HEK293 (cell line): ENCODE results near the gene ASIC3.
A peak's percentile ranks its signal among the peaks of the same experiment; 100 is the strongest.

ENCODE experiments used
- CTCF ChIA-PET: fragments of 350-600 bp; formaldehyde crosslinking; extraction: SDS; loops from one replicate; lab custom pipeline; 2021; ENCODE audit warnings: antibody characterized with exemption; lab: Yijun Ruan, JAX
- POLR2A ChIA-PET: fragments of 300-600 bp; formaldehyde crosslinking; extraction: SDS; loops from one replicate; lab custom pipeline; 2020; ENCODE audit warnings: antibody characterized with exemption, inconsistent platforms; lab: Yijun Ruan, JAX
- H3K27ac ChIP-seq: fragments of 200-500 bp; sonication (Bioruptor generic); 2 replicates; pipeline ENCODE4 v1.5.1; 2014; ENCODE audit warnings: low read depth, low read length, control low read depth, inconsistent platforms; ENCODE audit errors: extremely low read depth
- H3K36me3 ChIP-seq, 2 experiments: fragments of 200-500 bp in 1 of 2; sonication (Bioruptor generic) in 1 of 2; 1 replicate in 1 of 2; 2 replicates in 1 of 2; pipeline ENCODE4 v1.5.1; 2014 to 2017; ENCODE audit warnings: inconsistent platforms in 2 of 2, low read length in 2 of 2; ENCODE audit not compliant: control insufficient read depth in 2 of 2, insufficient read depth in 1 of 2
- H3K4me1 ChIP-seq: fragments of 200-500 bp; sonication (Bioruptor generic); 2 replicates; pipeline ENCODE4 v1.5.1; 2014; ENCODE audit warnings: mild to moderate bottlenecking, low read length, inconsistent platforms; ENCODE audit not compliant: control insufficient read depth, insufficient read depth
- H3K4me3 ChIP-seq: 2 replicates; pipeline ENCODE4 v1.5.1; 2011; ENCODE audit warnings: low read depth, mild to moderate bottlenecking, control low read depth, low read length, moderate library complexity
- H3K9me3 ChIP-seq: fragments of 200-500 bp; sonication (Bioruptor generic); 2 replicates; pipeline ENCODE4 v1.5.1; 2014; ENCODE audit warnings: low read depth, low read length, inconsistent platforms; ENCODE audit not compliant: control insufficient read depth, insufficient read depth
- BCL11B ChIP-seq: fragments of 450-650 bp; formaldehyde crosslinking; IDR thresholded peaks from 2 replicates; pipeline ENCODE4 v1.5.1; 2016; ENCODE audit warnings: low read depth, missing biosample characterization, missing genetic modification characterization
- GLIS1 ChIP-seq: fragments of 450-650 bp; formaldehyde crosslinking; IDR thresholded peaks from 2 replicates; pipeline ENCODE4 v1.5.1; 2016; ENCODE audit warnings: missing biosample characterization, missing genetic modification characterization
- GLIS2 ChIP-seq: fragments of 450-650 bp; formaldehyde crosslinking; IDR thresholded peaks from 2 replicates; pipeline ENCODE4 v1.5.1; 2016; ENCODE audit warnings: missing biosample characterization, missing genetic modification characterization
- PRDM1 ChIP-seq: fragments of 450-650 bp; formaldehyde crosslinking; IDR thresholded peaks from 2 replicates; pipeline ENCODE4; 2016; ENCODE audit warnings: missing biosample characterization, missing genetic modification characterization
- SCRT2 ChIP-seq: fragments of 450-650 bp; formaldehyde crosslinking; IDR thresholded peaks from 2 replicates; pipeline ENCODE4 v1.5.1; 2016; ENCODE audit warnings: missing biosample characterization, missing genetic modification characterization
- SP3 ChIP-seq: fragments of 450-650 bp; formaldehyde crosslinking; IDR thresholded peaks from 2 replicates; pipeline ENCODE4 v1.5.1; 2016; ENCODE audit warnings: missing biosample characterization, missing genetic modification characterization
- WT1 ChIP-seq: fragments of 450-650 bp; formaldehyde crosslinking; IDR thresholded peaks from 2 replicates; pipeline ENCODE4 v1.5.1; 2016; ENCODE audit warnings: missing biosample characterization, missing genetic modification characterization
- ZIC2 ChIP-seq: fragments of 450-650 bp; formaldehyde crosslinking; IDR thresholded peaks from 2 replicates; pipeline ENCODE4 v1.5.1; 2016; ENCODE audit warnings: missing biosample characterization, missing genetic modification characterization
- ZNF155 ChIP-seq: fragments of 450-650 bp; formaldehyde crosslinking; IDR thresholded peaks from 2 replicates; pipeline ENCODE4 v1.5.1; 2016; ENCODE audit warnings: missing biosample characterization, missing genetic modification characterization
- ZNF19 ChIP-seq: fragments of 450-650 bp; formaldehyde crosslinking; IDR thresholded peaks from 2 replicates; pipeline ENCODE4; 2016; ENCODE audit warnings: missing biosample characterization, missing genetic modification characterization, low read depth
- ZNF341 ChIP-seq: fragments of 450-650 bp; formaldehyde crosslinking; IDR thresholded peaks from 2 replicates; pipeline ENCODE4; 2016; ENCODE audit warnings: low read depth, missing biosample characterization, missing genetic modification characterization
- ZNF366 ChIP-seq: fragments of 450-650 bp; formaldehyde crosslinking; conservative IDR thresholded peaks from 2 replicates; pipeline ENCODE4 v1.5.1; 2016; ENCODE audit warnings: missing biosample characterization, missing genetic modification characterization
- ZNF404 ChIP-seq: fragments of 450-650 bp; formaldehyde crosslinking; IDR thresholded peaks from 2 replicates; pipeline ENCODE4 v1.5.1; 2017; ENCODE audit warnings: missing biosample characterization, missing genetic modification characterization
- ZNF416 ChIP-seq: fragments of 450-650 bp; formaldehyde crosslinking; IDR thresholded peaks from 2 replicates; pipeline ENCODE4 v1.5.1; 2016; ENCODE audit warnings: missing biosample characterization, missing genetic modification characterization
- ZNF621 ChIP-seq: fragments of 450-650 bp; formaldehyde crosslinking; IDR thresholded peaks from 2 replicates; pipeline ENCODE4 v1.5.1; 2017; ENCODE audit warnings: missing biosample characterization, missing genetic modification characterization
- ZNF677 ChIP-seq: fragments of 450-650 bp; IDR thresholded peaks from 2 replicates; pipeline ENCODE4 v1.5.0; 2018; ENCODE audit warnings: missing biosample characterization, mild to moderate bottlenecking, missing genetic modification characterization, moderate library complexity
- ZNF785 ChIP-seq: fragments of 450-650 bp; formaldehyde crosslinking; IDR thresholded peaks from 2 replicates; pipeline ENCODE4 v1.5.1; 2016; ENCODE audit warnings: missing biosample characterization, missing genetic modification characterization
- TF ChIP-seq, protein P1 (sequence below): fragments of 450-650 bp; formaldehyde crosslinking; IDR thresholded peaks from 2 replicates; pipeline ENCODE4 v1.5.1; 2016; ENCODE audit warnings: missing biosample characterization, missing genetic modification characterization
- TF ChIP-seq, protein P2 (sequence below): fragments of 450-650 bp; formaldehyde crosslinking; IDR thresholded peaks from 2 replicates; pipeline ENCODE4 v1.5.1; 2016; ENCODE audit warnings: missing biosample characterization, missing genetic modification characterization
- TF ChIP-seq, protein P3 (sequence below): fragments of 450-650 bp; formaldehyde crosslinking; IDR thresholded peaks from 2 replicates; pipeline ENCODE4 v1.5.1; 2016; ENCODE audit warnings: missing biosample characterization, missing genetic modification characterization
- TF ChIP-seq, protein P4 (sequence below): fragments of 450-650 bp; formaldehyde crosslinking; optimal IDR thresholded peaks from 2 replicates; pipeline ENCODE3; 2016; ENCODE audit warnings: missing biosample characterization, mild to moderate bottlenecking, missing genetic modification characterization
- TF ChIP-seq, protein P5 (sequence below): fragments of 450-650 bp; formaldehyde crosslinking; IDR thresholded peaks from 2 replicates; pipeline ENCODE4 v1.5.1; 2016; ENCODE audit warnings: missing biosample characterization, missing genetic modification characterization

Gene ASIC3

DNA sequence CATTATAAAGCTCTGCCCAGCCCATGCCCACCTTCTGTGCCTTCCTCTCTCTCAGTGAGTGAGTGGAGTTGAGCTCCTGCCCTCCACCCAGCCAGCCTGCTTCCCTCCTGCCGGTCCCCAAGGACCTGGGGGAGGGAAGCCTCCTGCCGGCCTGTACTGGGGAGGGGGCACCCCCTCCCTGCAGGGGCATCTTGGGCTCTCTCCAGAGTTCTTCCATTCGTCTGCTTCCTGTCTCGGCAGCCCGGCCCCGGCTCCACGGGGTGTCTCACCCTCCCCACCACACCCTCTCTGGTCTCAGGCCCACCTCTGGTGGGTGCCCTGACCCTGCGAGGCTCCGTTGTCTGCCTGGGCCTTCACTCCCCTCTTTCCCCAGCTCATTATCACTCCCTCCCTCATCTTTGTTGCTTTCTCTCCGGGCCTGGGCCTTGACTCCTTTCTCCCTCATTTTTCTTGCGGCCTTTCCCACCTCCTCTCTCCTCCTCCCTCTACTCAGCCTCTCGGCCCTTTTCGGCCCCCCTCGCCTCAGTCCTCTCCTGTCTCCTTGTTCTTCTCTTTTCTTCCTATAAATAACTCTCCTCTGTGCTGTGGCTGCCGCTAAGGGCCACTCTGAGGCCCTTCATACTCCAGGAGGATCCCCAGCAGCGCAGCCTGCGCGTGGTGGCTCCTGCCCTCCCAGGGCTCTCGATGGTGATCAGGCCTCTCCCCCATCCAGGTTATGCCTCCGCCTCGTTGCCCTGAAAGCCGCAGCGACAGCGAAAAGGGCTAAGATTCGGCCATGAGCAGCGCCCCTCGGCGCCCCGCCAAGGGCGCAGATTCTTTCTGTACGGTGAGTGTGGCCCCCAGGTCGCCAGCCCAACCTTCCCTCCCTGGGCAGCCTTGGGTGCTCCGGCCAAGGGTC lies 13.1 kb downstream of the ASIC3 start:
- Histone ChIP-seq H3K36me3 (peaks cover 0 to 45% of the 10 kb centered on the region in 2 experiments; a peak in 1 of 3 replicates), H3K4me1 (no peaks in the 10 kb centered on the region; the same call in 1 of the 2 replicates), H3K4me3 (no peak overlapping the region), H3K9me3 (no peaks in the 10 kb centered on the region), H3K27ac (no peak overlapping the region)
- CTCF ChIA-PET, result interaction anchor here (0.9 to 2.3 kb wide), 5 partner anchors 16 to 53 kb away, joined by 3 to 14 read pairs (median 5); no protein-coding TSS in a partner anchor
- POLR2A ChIA-PET, result interaction anchor here (1.3 to 3.4 kb wide), 6 partner anchors 12 to 33 kb away, joined by 4 to 22 read pairs (median 8); partner anchors contain the start of genes ABCB8 and FASTK
- TF ChIP-seq WT1 (tag by site-specific recombination), result peak; percentile 91
- TF ChIP-seq, protein P1, sequence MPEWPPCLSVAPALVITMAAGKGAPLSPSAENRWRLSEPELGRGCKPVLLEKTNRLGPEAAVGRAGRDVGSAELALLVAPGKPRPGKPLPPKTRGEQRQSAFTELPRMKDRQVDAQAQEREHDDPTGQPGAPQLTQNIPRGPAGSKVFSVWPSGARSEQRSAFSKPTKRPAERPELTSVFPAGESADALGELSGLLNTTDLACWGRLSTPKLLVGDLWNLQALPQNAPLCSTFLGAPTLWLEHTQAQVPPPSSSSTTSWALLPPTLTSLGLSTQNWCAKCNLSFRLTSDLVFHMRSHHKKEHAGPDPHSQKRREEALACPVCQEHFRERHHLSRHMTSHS (tag by site-specific recombination), result no peak
- TF ChIP-seq, protein P2, sequence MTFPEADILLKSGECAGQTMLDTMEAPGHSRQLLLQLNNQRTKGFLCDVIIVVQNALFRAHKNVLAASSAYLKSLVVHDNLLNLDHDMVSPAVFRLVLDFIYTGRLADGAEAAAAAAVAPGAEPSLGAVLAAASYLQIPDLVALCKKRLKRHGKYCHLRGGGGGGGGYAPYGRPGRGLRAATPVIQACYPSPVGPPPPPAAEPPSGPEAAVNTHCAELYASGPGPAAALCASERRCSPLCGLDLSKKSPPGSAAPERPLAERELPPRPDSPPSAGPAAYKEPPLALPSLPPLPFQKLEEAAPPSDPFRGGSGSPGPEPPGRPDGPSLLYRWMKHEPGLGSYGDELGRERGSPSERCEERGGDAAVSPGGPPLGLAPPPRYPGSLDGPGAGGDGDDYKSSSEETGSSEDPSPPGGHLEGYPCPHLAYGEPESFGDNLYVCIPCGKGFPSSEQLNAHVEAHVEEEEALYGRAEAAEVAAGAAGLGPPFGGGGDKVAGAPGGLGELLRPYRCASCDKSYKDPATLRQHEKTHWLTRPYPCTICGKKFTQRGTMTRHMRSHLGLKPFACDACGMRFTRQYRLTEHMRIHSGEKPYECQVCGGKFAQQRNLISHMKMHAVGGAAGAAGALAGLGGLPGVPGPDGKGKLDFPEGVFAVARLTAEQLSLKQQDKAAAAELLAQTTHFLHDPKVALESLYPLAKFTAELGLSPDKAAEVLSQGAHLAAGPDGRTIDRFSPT, result peak; percentile 72
- TF ChIP-seq, protein P3, sequence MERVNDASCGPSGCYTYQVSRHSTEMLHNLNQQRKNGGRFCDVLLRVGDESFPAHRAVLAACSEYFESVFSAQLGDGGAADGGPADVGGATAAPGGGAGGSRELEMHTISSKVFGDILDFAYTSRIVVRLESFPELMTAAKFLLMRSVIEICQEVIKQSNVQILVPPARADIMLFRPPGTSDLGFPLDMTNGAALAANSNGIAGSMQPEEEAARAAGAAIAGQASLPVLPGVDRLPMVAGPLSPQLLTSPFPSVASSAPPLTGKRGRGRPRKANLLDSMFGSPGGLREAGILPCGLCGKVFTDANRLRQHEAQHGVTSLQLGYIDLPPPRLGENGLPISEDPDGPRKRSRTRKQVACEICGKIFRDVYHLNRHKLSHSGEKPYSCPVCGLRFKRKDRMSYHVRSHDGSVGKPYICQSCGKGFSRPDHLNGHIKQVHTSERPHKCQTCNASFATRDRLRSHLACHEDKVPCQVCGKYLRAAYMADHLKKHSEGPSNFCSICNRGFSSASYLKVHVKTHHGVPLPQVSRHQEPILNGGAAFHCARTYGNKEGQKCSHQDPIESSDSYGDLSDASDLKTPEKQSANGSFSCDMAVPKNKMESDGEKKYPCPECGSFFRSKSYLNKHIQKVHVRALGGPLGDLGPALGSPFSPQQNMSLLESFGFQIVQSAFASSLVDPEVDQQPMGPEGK (tag by site-specific recombination), result peak; percentile 52
- no peak for TF ChIP-seq BCL11B
- no peak for TF ChIP-seq ZNF785 (tag by site-specific recombination)
- TF ChIP-seq, protein P4, sequence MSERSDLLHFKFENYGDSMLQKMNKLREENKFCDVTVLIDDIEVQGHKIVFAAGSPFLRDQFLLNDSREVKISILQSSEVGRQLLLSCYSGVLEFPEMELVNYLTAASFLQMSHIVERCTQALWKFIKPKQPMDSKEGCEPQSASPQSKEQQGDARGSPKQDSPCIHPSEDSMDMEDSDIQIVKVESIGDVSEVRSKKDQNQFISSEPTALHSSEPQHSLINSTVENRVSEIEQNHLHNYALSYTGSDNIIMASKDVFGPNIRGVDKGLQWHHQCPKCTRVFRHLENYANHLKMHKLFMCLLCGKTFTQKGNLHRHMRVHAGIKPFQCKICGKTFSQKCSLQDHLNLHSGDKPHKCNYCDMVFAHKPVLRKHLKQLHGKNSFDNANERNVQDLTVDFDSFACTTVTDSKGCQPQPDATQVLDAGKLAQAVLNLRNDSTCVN (tag by site-specific recombination), result no peak
- TF ChIP-seq ZNF416, result no peak
- TF ChIP-seq ZNF19 (tag by site-specific recombination), result no peak
- TF ChIP-seq ZIC2 (tag by site-specific recombination), result peak; percentile 94
- no peak for TF ChIP-seq SCRT2 (tag by site-specific recombination)
- 0 out of 2 replicates have a peak, but pooled peaks have one; percentile 25 for TF ChIP-seq ZNF366
- TF ChIP-seq, protein P5, sequence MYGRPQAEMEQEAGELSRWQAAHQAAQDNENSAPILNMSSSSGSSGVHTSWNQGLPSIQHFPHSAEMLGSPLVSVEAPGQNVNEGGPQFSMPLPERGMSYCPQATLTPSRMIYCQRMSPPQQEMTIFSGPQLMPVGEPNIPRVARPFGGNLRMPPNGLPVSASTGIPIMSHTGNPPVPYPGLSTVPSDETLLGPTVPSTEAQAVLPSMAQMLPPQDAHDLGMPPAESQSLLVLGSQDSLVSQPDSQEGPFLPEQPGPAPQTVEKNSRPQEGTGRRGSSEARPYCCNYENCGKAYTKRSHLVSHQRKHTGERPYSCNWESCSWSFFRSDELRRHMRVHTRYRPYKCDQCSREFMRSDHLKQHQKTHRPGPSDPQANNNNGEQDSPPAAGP (tag by site-specific recombination), result peak; percentile 85
- TF ChIP-seq PRDM1, result peak; percentile 81
- TF ChIP-seq ZNF677 (tag by site-specific recombination), result no peak; the same call in 1 of the 2 replicates
- TF ChIP-seq GLIS1 (tag by site-specific recombination), result peak; percentile 79
- TF ChIP-seq ZNF341 (tag by site-specific recombination), result peak; percentile 20
- no peak for TF ChIP-seq ZNF621
- 0 out of 2 replicates have a peak, but pooled peaks have one; percentile 18 for TF ChIP-seq GLIS2
- TF ChIP-seq SP3 (tag by site-specific recombination), result peak; percentile 11; the same call in 1 of the 2 replicates
- TF ChIP-seq ZNF404 (tag by site-specific recombination), result no peak
- TF ChIP-seq ZNF155 (tag by site-specific recombination), result no peak
